PFSK-1 (cell line): ENCODE data around the gene TRIM32.

Experiments used
- POLR2AphosphoS5 ChIP-seq: IDR thresholded peaks from 2 replicates; pipeline ENCODE4 v1.6.1; 2012; ENCODE audit warnings: low read depth, mild to moderate bottlenecking, control low read depth, low read length, moderate library complexity
- TAF1 ChIP-seq: IDR thresholded peaks from 2 replicates; pipeline ENCODE4 v1.6.1; 2012; ENCODE audit warnings: low read length, control low read depth, borderline replicate concordance; ENCODE audit not compliant: insufficient read depth

DNA sequence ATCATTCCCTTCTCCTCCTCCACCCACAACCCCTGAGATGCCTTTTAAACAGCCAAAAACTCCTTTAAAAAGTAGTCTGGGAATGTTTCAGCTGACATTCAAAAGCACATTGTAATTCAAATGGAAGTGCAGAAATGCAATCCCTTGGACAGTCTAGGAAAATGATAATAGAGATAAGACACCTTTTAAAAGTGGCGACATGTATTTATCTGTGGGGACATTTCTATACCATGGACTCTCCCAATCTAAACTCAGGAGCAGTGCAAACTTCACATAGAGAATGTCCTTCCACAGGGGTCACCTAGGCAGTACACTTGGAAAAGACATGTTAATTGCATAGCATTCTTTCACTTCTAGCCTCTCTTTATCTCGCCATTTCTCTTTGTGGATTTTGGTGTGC lies 33.0 kb downstream of the TRIM32 start:
- TF ChIP-seq POLR2AphosphoS5 (no peak), TAF1 (no peak)
